Measurements from ENCODE around the gene FRA10AC1.
"Not testable (repeated sequence)": the region's sequence is repeated elsewhere in the genome, so short reads cannot be mapped to it uniquely, and the experiment has no call there.

Gene FRA10AC1

DNA sequence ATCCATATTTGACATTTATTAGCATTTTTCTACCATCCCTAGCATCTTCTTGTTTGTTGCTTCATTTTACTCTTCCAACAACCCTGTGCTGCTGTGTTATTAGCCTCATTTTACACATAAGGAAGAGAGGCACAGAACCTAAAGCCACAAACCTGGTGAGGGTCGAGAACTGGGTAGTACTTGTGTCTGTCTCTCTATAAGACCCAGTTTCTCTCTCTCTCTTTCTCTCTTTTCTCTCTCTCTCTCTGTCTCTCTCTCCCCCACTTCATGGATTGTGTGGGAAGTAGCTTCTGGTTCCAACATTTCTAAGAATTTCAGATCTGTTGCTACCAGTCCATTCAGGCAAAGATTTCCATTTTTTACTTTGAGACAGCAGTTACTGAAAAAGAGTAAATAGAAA lies 1.4 kb upstream of the FRA10AC1 start:
- no peak for FAIRE-seq
- no peak for DNase-seq (ENCODE audit: insufficient read length, low spot score)

GRCh38 chr10:93703066-93703465 lies 674 bp upstream of the FRA10AC1 start:
- DNase-seq (ENCODE audit: insufficient read length, low spot score) (no peak), FAIRE-seq (no peak)

GRCh38 chr10:93701866-93702209 lies 554 bp downstream of the FRA10AC1 start:
- DNase-seq (ENCODE audit: insufficient read length, low spot score), result no peak
- no peak for FAIRE-seq

DNA sequence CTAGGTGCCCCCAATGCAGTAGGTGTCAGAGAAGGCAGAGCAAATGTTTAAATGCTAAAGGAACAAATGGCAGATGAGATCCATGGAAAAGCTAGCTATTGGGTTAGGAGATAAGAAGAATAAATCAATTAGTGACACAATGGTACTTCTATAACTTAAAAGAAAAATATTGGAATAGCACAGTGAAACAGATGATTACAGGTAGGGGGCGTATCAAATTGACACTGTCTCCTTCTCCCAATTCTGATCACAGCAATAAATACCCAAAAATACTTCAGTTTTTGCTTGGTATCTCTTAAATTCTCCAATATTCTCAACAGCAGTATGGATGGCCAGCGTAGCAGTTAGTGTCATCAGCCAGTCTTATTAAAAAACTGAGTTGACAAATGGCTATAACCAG lies 5.2 kb downstream of the FRA10AC1 start:
- no peak for DNase-seq (ENCODE audit: insufficient read length, low spot score)
- FAIRE-seq, result no peak

DNA sequence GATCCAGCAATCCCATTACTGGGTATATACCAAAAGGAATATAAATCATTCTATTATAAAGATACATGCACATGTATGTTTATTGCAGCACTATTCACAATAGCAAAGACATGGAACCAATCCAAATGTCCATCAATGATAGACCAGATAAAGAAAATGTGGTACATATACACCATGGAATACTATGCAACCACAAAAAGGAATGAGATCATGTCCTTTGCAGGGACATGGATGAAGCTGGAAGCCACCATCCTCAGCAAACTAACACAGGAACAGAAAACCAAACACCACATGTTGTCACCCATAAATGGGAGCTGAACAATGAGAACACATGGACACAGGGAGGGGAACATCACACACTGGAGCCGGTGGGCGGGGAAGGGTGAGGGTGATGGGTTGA lies 5.8 kb downstream of the FRA10AC1 start:
- not testable (repeated sequence) for DNase-seq (ENCODE audit: insufficient read length, low spot score); FAIRE-seq

DNA sequence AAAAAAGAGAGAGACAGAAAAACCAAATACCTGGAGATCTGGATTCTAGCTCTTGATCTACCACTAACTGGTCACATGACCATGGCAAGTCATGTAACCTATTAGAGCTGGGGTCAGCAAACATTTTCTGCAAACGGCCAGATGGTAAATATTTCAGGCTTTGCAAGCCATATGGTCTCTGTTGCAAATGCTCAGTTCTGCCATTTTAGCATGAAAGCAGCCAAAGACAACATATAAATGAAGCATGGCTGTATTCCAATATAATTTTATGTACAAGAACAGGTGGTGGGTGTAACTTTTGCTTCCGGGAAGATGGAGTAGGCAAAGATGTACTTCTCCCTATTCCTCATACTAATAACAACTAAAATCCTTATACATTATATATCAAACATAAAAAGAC lies 6.7 kb downstream of the FRA10AC1 start:
- FAIRE-seq (peak; percentile 45), DNase-seq (ENCODE audit: insufficient read length, low spot score) (no peak)

DNA sequence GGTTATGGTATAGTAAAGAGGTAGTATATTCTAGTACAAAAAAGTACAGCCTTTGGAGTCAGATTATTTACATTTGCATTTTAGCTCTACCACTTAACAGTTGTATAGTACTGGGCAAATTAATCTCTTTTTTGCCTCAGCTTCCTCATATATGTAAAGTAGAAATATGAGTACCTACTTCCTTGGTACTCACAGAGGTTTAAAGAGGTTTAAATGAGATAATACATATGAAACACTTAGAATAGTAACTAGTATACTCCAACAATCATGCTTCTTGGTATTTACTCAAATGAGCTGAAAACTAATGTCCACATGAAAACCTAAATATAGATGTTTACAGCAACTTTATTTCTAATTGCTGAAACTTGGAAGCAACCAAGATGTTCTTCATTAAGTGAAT lies 14.7 kb downstream of the FRA10AC1 start:
- FAIRE-seq (no peak), DNase-seq (ENCODE audit: insufficient read length, low spot score) (no peak)

DNA sequence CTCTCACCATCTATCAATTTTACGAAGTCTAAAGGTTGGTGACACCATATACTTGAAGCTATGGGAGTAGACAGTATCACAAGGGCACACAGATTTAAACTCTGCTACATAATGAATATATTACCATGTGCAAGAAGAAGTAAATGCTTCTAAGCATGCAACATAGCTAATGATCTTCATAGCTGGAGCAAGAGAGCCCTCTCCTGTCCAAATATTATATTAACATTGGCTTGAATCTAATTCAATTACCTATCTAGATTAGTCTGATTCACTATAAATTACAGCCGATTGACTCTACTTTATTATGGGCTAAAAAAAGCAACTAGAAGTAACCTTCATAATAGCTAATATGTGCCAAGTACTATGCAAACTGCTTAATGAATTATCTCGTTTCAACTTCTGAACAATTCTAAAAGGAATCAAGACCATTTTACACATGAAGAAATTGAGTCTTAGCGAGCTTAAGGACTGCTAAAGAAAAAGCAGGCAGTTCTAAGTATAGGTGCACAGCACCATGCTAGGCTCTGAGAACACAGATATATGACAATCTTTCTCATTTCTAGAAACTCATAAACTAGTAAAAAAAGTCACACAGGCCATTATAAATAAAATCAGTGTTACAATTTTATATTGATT lies 21.9 kb downstream of the FRA10AC1 start:
- FAIRE-seq, result no peak
- no peak for DNase-seq (ENCODE audit: insufficient read length, low spot score)

GRCh38 chr10:93678805-93679587 lies 23.4 kb downstream of the FRA10AC1 start:
- no peak for FAIRE-seq
- DNase-seq (ENCODE audit: insufficient read length, low spot score), result no peak

GRCh38 chr10:93678386-93678785 lies 24.0 kb downstream of the FRA10AC1 start:
- FAIRE-seq, result no peak
- DNase-seq (ENCODE audit: insufficient read length, low spot score), result no peak

DNA sequence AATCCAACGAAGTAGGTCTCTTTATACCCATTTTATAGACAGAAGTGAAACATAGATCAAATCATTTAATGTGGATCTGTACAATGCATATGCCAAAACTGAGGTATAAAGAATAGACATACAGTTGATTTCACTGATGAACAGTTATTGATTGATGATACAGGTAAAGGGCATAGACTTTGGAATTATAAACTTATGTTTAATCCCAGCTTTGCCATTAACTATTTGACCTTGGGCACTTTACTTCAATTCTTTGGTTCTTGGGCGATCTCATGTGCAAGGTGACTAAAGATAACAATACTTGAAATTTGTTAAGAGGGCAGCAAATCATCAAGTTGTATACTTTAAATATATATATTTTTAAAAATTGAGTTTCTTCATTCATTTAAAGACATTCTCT lies 28.6 kb downstream of the FRA10AC1 start:
- FAIRE-seq (no peak), DNase-seq (ENCODE audit: insufficient read length, low spot score) (no peak)

DNA sequence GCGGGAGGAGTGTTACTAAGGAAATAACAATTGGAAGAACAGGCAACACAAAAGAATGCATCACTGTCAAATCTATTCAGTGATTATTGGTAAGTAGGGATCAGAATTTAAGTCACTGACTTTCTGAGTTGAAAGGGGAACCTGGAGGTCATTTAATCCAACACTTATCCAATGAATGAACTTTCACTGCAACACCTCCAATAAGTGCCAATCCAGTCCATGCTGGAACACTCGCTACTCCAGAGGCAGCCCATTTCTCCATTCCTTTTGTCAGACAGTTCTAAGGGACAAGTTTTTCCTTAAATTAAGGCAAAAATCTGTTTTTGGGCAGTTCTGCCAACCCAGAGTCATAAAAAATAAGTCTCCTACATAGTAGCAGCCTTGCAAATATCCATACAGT lies 29.5 kb downstream of the FRA10AC1 start:
- DNase-seq (ENCODE audit: insufficient read length, low spot score) (no peak), FAIRE-seq (no peak)

GRCh38 chr10:93672022-93672678 lies 30.2 kb downstream of the FRA10AC1 start:
- FAIRE-seq, result no peak
- DNase-seq (ENCODE audit: insufficient read length, low spot score), result no peak

GRCh38 chr10:93671042-93671441 lies 31.4 kb downstream of the FRA10AC1 start:
- FAIRE-seq (no peak), DNase-seq (ENCODE audit: insufficient read length, low spot score) (no peak)

GRCh38 chr10:93670372-93670771 lies 32.0 kb downstream of the FRA10AC1 start:
- DNase-seq (ENCODE audit: insufficient read length, low spot score) (no peak), FAIRE-seq (no peak)

DNA sequence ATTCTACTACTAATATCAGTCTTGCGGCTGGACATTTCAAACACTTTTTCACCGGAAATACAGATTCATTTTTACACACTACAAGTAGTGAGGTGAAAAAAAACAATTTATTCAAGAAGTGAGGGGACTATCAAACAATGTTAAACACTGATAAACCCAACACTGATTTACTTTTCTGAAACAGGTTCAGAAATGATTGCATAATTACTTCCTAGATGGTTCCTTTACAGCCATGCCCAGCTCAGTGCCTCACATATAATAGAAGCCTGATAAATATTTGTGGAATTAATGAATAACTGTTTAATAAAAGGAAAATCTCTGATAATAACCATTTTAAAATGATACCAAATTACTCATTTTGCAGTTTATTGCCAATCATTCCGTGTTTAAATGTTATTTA lies 34.6 kb downstream of the FRA10AC1 start:
- no peak for DNase-seq (ENCODE audit: insufficient read length, low spot score)
- no peak for FAIRE-seq

GRCh38 chr10:93666030-93666429 lies 36.4 kb downstream of the FRA10AC1 start:
- no peak for DNase-seq (ENCODE audit: insufficient read length, low spot score)
- no peak for FAIRE-seq

GRCh38 chr10:93657757-93658156 lies 44.6 kb downstream of the FRA10AC1 start:
- no peak for DNase-seq (ENCODE audit: insufficient read length, low spot score)
- FAIRE-seq, result no peak

DNA sequence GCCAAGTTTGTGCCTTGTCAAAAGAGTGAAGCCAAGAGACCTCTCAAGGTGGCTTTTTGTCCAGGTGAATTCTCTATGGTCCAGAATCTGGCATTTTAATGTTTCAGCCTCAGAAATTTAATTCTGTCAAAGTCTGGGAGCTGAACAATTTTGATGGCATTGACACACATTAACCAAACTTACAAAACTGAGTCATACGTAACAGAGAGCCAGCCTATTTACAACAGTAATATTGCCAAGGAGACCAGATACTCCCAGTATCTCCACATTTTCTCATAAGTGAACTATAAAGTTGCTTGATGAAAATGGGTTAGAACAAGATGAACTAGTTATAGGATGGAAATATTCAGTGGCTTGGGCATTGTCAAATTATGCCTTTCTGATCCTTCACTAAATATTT lies 46.2 kb downstream of the FRA10AC1 start:
- no peak for DNase-seq (ENCODE audit: insufficient read length, low spot score)
- FAIRE-seq, result no peak

- DNase-seq (ENCODE audit: insufficient read length, low spot score) (no peak), FAIRE-seq (no peak)
These were observed 48.2 kb downstream of the FRA10AC1 start for GRCh38 chr10:93654201-93654600.

DNA sequence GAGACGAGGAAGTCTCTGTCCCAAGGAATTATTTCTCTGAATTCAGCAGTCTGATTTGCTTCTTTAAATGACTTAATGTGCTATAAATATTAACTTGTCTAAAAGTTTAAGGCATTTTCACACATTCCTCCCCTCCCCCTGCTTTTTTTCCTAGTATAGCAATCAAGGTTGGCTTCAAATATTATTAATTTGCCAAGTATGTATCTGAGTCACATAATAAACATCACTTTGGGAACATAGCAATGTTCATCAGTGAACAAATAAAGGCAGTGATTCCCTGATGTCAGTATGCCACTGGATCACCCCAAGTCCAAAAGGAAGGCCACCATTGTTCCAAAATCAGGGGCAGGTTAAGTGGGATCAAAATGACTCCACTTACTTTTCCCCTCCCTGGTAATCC lies 49.5 kb downstream of the FRA10AC1 start:
- DNase-seq (ENCODE audit: insufficient read length, low spot score) (no peak), FAIRE-seq (no peak)

- FAIRE-seq, result no peak
These were observed 62.6 kb downstream of the FRA10AC1 start for GRCh38 chr10:93639791-93640190.

More at GRCh38 chr10:93639791-93640190, 62.6 kb downstream of the FRA10AC1 start:
- DNase-seq (ENCODE audit: insufficient read length, low spot score), result no peak
